ENCODE results near the gene POMT2. TPM values are rescaled to one million over a fixed set of nuclear protein-coding genes. Genes with fewer than 3 reads are reported as not detected.

Gene POMT2
- total and polyA plus RNA-seq, 2 donors (not counting 3 experiments of a cell fraction or from before 2014, with no cell fraction given), result 19.5 to 48.2 TPM

DNA sequence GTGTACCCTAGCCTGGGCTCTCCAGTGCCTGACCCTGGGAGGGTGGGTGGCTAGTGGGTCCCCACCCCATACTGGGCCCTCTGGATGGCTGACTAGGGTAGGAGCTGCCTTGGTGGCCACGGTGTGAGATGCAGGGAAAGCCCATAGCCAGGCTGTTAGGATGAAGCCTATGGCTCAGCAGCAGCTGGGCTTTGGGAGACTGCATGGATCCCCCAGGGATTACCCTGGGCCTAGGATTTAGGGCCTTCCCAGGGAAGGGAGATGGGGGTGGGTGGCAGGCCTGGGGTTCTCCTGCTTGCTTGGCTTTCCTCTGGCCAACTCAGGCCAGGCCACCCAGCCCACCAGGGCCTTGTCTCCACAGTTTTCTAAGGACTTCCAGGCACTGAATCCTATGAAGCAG, 6.4 kb upstream of the POMT2 start:
- no peak overlapping the region for H3K4me3 ChIP-seq (replicated peaks in 1 of 3; ENCODE audit: insufficient read depth in 1 of 3, low read depth in 1 of 3, low read length in 3 of 3)
- TF ChIP-seq POLR2A (IDR thresholded peaks at IDR 0.05; ENCODE audit: low read depth, low read length), result no peak
- no peak for TF ChIP-seq CTCF (IDR thresholded peaks at IDR 0.05; ENCODE audit: extremely low read depth in 1 of 2, insufficient read depth in 1 of 2, low read depth in 1 of 2, low read length in 2 of 2)
- TF ChIP-seq MYC (IDR thresholded peaks at IDR 0.05; ENCODE audit: low read depth, low read length), result no peak
- TF ChIP-seq FOS (IDR thresholded peaks at IDR 0.05; ENCODE audit: borderline replicate concordance, insufficient read depth, low read length), result no peak
- no peak for TF ChIP-seq EZH2 (IDR thresholded peaks at IDR 0.05; ENCODE audit: borderline replicate concordance, low read depth, low read length, severe bottlenecking)
- no peak for TF ChIP-seq POLR2AphosphoS5 (IDR thresholded peaks at IDR 0.05; ENCODE audit: insufficient read depth, low read depth, low read length)
- TF ChIP-seq MAX (IDR thresholded peaks at IDR 0.05; ENCODE audit: insufficient read depth, insufficient read length), result no peak
- no peaks in the 10 kb centered on the region for H3K9me3 ChIP-seq (replicated peaks; ENCODE audit: control insufficient read depth, insufficient read depth, low read length)
- H2AFZ ChIP-seq (ENCODE audit: low read depth, low read length), result no peak overlapping the region
- FAIRE-seq (no peak), DNase-seq (ENCODE audit: low read depth, low spot score) (no peak)
- no peaks in the 10 kb centered on the region for H4K20me1 ChIP-seq (replicated peaks; ENCODE audit: control insufficient read depth, extremely low read depth, insufficient read depth, low read length)
- dilution Hi-C loops (cut with MboI; ENCODE audit: extremely low pct_ligation_motif_present, low sequenced_read_pairs), result no loop called here
- no peak overlapping the region for H3K27ac ChIP-seq (ENCODE audit: insufficient read depth, low read depth, low read length)
- intact Hi-C loops (cut with micrococcal nuclease), result no loop called here
- BruUV-seq (replicated peaks), result no TSS peak
- H3K4me2 ChIP-seq (ENCODE audit: insufficient read depth, low read length), result no peak overlapping the region
- POLR2A ChIA-PET, result no interaction called here
- H3K4me1 ChIP-seq (ENCODE audit: control insufficient read depth, extremely low read depth, insufficient read depth, low read length), result peaks cover 4% of the 10 kb centered on the region
- no peaks in the 10 kb centered on the region for H3K36me3 ChIP-seq (ENCODE audit: control insufficient read depth in 2 of 2, extremely low read depth in 1 of 2, insufficient read depth in 2 of 2, low read length in 2 of 2)
- no peaks in the 10 kb centered on the region for H3K27me3 ChIP-seq (ENCODE audit: control insufficient read depth in 2 of 2, insufficient read depth in 2 of 2, low read length in 2 of 2)
- CTCF ChIA-PET, result no interaction called here
- no peak overlapping the region for H3K9ac ChIP-seq (replicated peaks; ENCODE audit: extremely low read depth, insufficient read depth, low read length)
- H3K9me1 ChIP-seq (replicated peaks; ENCODE audit: control insufficient read depth, extremely low read depth, insufficient read depth, low read length), result no peaks in the 10 kb centered on the region
- H3K79me2 ChIP-seq (ENCODE audit: control insufficient read depth, insufficient read depth, low read length), result no peaks in the 10 kb centered on the region
